A673 (cell line): Measurements from ENCODE around the gene TLR5. TPM values are rescaled to one million over a fixed set of nuclear protein-coding genes. Genes with fewer than 3 reads are reported as not detected.

Experiments used
- BruUV-seq: library from RNA; stranded (reverse); fragments of 400-500 nt; replicated peaks from 2 replicates; lab custom pipeline; 2021; lab: Mats Ljungman, UMichigan
- CTCF ChIA-PET: fragments of 300-600 bp; sonication (Branson Sonifier 250); formaldehyde crosslinking; loops from one replicate; lab custom pipeline; 2022; ENCODE audit warnings: antibody characterized with exemption; lab: Charles Lee
- POLR2A ChIA-PET: fragments of 300-600 bp; sonication (Branson Sonifier 250); formaldehyde crosslinking; loops from one replicate; lab custom pipeline; 2022; ENCODE audit warnings: antibody characterized with exemption; ENCODE audit not compliant: low non-redundant PET; lab: Charles Lee
- DNase-seq: peaks from one replicate; pipeline ENCODE4 v3.0.0-alpha.2; 2015; ENCODE audit warnings: low spot score
- H3K27ac ChIP-seq: fragments of 200-600 bp; sonication (generic); 2 replicates; pipeline ENCODE4 v1.5.1; 2016; ENCODE audit warnings: mixed run types, low read depth, mild to moderate bottlenecking, mixed read lengths, antibody characterized with exemption, low read length; ENCODE audit not compliant: poor library complexity, severe bottlenecking
- H3K27me3 ChIP-seq: fragments of 200-600 bp; sonication (generic); replicated peaks from 2 replicates; pipeline ENCODE4 v1.6.1; 2017; ENCODE audit warnings: mixed run types, low read depth, mild to moderate bottlenecking, mixed read lengths, antibody characterized with exemption, low read length; ENCODE audit not compliant: insufficient read depth, poor library complexity
- H3K36me3 ChIP-seq: fragments of 200-600 bp; sonication (generic); 2 replicates; pipeline ENCODE4 v1.6.1; 2016; ENCODE audit warnings: mixed run types, mild to moderate bottlenecking, mixed read lengths, antibody characterized with exemption, low read length; ENCODE audit not compliant: insufficient read depth, poor library complexity, severe bottlenecking
- H3K4me1 ChIP-seq: fragments of 200-600 bp; sonication (generic); 2 replicates; pipeline ENCODE4 v1.6.1; 2017; ENCODE audit warnings: mixed run types, mild to moderate bottlenecking, mixed read lengths, antibody characterized with exemption, low read length; ENCODE audit not compliant: insufficient read depth, poor library complexity, severe bottlenecking
- H3K4me3 ChIP-seq: fragments of 200-600 bp; sonication (generic); 2 replicates; pipeline ENCODE4 v1.5.1; 2016; ENCODE audit warnings: low read depth, mixed run types, mild to moderate bottlenecking, mixed read lengths, low read length; ENCODE audit not compliant: poor library complexity, severe bottlenecking
- H3K9me3 ChIP-seq: fragments of 200-600 bp; sonication (generic); 2 replicates; pipeline ENCODE4 v1.6.1; 2016; ENCODE audit warnings: mixed run types, low read depth, mild to moderate bottlenecking, mixed read lengths, antibody characterized with exemption, low read length; ENCODE audit not compliant: poor library complexity, severe bottlenecking
- EZH2 ChIP-seq: fragments of 200-600 bp; sonication (generic); IDR thresholded peaks from 2 replicates; pipeline ENCODE4 v1.6.1; 2017; ENCODE audit warnings: borderline replicate concordance, low read depth, mild to moderate bottlenecking, mixed read lengths, antibody characterized with exemption, low read length; ENCODE audit not compliant: poor library complexity, severe bottlenecking
- intact Hi-C: fragments of 100-400 bp; cut with micrococcal nuclease; formaldehyde crosslinking; loops from one replicate; pipeline ENCODE4 v1.10.0; 2022; ENCODE audit not compliant: unreplicated experiment
- total RNA-seq: library from RNA; stranded (reverse); gene quantifications from 2 replicates; pipeline ENCODE4 v1.2.3, GENCODE V29; 2021
- TF ChIP-seq, protein P1 (sequence below): fragments of 300-800, 200-600 bp; sonication (generic); conservative IDR thresholded peaks from 2 replicates; pipeline ENCODE4 v1.5.1; 2017; ENCODE audit warnings: low read depth, mild to moderate bottlenecking, antibody characterized with exemption, low read length, moderate library complexity, mixed read lengths

Gene TLR5
- total RNA-seq, 1 experiment from 2014 or later = 0.95 TPM

DNA sequence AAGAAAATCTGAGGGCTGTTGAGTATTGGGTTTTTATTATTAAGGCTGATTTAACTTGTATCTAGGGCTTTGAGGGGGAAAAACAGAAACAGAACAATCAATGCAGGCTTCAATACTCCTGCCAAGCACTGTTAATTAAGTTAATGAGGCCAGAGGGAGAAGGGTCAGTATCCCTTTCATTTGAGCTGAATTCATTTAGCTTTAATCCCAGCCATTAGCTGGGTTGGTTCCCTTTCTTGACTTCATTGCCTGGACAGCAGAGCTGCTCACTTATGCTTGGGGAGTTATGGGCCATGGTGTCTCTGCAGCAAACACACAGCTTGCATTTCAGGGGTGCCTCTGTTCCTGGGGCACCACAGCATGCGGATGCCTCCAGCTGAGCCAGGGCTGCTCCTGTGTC is 16.3 kb downstream of the TLR5 start:
- POLR2A ChIA-PET = no interaction called here
- Histone ChIP-seq H3K36me3 (no peaks in the 10 kb centered on the region), H3K27me3 (no peaks in the 10 kb centered on the region), H3K27ac (no peak overlapping the region), H3K4me1 (no peaks in the 10 kb centered on the region), H3K9me3 (no peaks in the 10 kb centered on the region), H3K4me3 (no peak overlapping the region)
- CTCF ChIA-PET = no interaction called here
- intact Hi-C loops = no loop called here
- BruUV-seq = no TSS peak
- DNase-seq = no peak
- TF ChIP-seq, protein P1, sequence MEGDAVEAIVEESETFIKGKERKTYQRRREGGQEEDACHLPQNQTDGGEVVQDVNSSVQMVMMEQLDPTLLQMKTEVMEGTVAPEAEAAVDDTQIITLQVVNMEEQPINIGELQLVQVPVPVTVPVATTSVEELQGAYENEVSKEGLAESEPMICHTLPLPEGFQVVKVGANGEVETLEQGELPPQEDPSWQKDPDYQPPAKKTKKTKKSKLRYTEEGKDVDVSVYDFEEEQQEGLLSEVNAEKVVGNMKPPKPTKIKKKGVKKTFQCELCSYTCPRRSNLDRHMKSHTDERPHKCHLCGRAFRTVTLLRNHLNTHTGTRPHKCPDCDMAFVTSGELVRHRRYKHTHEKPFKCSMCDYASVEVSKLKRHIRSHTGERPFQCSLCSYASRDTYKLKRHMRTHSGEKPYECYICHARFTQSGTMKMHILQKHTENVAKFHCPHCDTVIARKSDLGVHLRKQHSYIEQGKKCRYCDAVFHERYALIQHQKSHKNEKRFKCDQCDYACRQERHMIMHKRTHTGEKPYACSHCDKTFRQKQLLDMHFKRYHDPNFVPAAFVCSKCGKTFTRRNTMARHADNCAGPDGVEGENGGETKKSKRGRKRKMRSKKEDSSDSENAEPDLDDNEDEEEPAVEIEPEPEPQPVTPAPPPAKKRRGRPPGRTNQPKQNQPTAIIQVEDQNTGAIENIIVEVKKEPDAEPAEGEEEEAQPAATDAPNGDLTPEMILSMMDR = no peak
- no peak for TF ChIP-seq EZH2

DNA sequence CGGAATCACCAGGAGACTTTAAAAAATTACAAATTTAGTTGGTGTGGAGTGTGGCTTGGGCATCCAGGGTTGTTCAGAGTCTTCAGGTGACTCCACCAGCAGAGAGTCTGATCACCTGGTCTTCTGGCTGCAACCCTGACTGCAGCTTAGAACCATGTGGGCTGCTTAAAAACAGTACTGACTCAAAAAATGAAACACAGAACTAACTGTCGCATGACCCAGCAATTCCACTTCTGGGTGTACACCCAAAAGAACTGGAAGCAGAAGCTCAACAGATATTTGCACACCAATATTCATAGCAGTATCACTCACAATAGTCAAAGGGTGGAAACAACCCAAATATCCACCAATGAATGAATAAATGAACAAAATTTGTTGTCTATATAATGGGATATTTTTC is 17.3 kb downstream of the TLR5 start:
- CTCF ChIA-PET = interaction anchor here (0.6 kb wide), 1 partner anchor 8 kb away, joined by 3 read pairs; no protein-coding TSS in a partner anchor
- no peak for DNase-seq
- H3K27ac ChIP-seq = no peak overlapping the region
- H3K4me1 ChIP-seq = no peaks in the 10 kb centered on the region
- no peaks in the 10 kb centered on the region for H3K36me3 ChIP-seq
- TF ChIP-seq, protein P1 = no peak
- TF ChIP-seq EZH2 = no peak
- no TSS peak for BruUV-seq
- intact Hi-C loops = no loop called here
- no peaks in the 10 kb centered on the region for H3K9me3 ChIP-seq
- H3K4me3 ChIP-seq = no peak overlapping the region
- H3K27me3 ChIP-seq = no peaks in the 10 kb centered on the region
- POLR2A ChIA-PET = no interaction called here

DNA sequence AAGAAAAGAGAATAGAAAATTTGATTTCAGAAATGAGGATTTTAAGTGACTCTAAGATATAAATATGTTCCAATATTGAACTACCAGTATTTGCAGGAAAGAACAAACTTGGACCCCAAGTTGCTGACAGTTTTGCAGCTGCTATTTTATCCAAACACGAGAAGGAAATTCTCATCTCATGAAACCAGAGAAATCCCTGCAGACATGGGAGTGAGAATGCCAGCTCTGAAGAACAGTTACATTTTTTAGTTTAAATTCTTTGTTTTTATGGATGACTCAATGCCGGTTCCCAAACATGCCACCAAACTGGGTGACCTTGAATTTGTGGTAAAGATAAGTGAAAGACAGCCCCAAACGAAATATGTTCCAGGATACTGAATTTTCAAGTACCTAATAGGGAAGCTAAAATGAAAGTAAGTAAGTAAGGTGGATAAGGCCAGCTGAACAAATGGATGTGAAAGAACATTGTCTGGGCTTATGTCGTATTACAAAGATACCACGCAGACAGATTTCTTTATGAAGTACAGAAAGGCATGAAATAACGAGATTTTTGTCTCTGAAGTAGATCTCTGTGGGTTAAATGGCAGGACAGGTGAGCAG is 19.9 kb downstream of the TLR5 start:
- Histone ChIP-seq H3K27ac (no peak overlapping the region), H3K4me1 (no peaks in the 10 kb centered on the region), H3K4me3 (no peak overlapping the region), H3K36me3 (no peaks in the 10 kb centered on the region), H3K9me3 (no peaks in the 10 kb centered on the region), H3K27me3 (no peaks in the 10 kb centered on the region)
- ChIA-PET POLR2A (interaction anchor here (0.6 kb wide), 1 partner anchor 36 kb away, joined by 5 read pairs; no protein-coding TSS in a partner anchor), CTCF (interaction anchor here (1.0 to 2.3 kb wide), 4 partner anchors 11 to 489 kb away, joined by 3 to 14 read pairs (median 4); no protein-coding TSS in a partner anchor)
- BruUV-seq = no TSS peak
- intact Hi-C loops = loop anchor here (1.0 to 2.0 kb wide), 2 partner anchors 330 to 385 kb away; no protein-coding TSS in a partner anchor
- DNase-seq = no peak
- TF ChIP-seq, protein P1 = no peak
- no peak for TF ChIP-seq EZH2
